ENCODE measurements around the gene SLC19A1.

DNA sequence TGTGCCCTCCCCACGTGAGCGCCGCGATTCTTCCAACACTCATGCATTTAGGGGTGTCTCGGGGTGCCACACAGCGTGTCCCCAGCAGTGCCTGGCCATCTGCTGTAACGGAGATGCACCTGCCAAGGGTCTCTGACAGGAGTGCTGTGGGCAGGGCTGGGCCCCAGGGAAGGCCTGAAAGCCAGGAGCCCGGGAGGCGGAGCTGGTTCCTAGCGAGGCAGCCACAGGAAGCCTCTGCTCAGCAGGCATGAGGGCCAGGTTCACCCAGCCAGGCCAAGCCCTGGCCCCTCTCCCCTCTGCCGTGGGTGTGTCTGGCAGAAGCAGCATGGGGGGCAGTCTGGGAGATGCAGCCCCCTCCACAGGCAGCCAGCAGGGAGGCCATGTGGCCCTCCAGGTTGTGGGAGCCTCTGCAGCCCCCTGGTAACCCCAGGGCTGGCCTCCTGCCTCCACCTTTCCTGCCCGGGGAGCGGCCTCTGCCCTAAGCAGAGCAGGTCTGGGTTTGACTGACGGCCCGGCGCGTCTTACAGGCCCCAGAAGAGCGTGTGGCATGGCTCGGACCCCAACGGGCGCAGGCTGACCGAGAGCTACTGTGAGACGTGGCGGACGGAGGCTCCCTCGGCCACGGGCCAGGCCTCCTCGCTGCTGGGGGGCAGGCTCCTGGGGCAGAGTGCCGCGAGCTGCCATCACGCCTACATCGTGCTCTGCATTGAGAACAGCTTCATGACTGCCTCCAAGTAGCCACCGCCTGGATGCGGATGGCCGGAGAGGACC, 30.4 kb downstream of the SLC19A1 start:
- TF ChIP-seq POLR2AphosphoS5 (IDR thresholded peaks at IDR 0.05), result peak in 1 of 3 donors; percentile 57
- TF ChIP-seq, protein P1, sequence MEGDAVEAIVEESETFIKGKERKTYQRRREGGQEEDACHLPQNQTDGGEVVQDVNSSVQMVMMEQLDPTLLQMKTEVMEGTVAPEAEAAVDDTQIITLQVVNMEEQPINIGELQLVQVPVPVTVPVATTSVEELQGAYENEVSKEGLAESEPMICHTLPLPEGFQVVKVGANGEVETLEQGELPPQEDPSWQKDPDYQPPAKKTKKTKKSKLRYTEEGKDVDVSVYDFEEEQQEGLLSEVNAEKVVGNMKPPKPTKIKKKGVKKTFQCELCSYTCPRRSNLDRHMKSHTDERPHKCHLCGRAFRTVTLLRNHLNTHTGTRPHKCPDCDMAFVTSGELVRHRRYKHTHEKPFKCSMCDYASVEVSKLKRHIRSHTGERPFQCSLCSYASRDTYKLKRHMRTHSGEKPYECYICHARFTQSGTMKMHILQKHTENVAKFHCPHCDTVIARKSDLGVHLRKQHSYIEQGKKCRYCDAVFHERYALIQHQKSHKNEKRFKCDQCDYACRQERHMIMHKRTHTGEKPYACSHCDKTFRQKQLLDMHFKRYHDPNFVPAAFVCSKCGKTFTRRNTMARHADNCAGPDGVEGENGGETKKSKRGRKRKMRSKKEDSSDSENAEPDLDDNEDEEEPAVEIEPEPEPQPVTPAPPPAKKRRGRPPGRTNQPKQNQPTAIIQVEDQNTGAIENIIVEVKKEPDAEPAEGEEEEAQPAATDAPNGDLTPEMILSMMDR (IDR thresholded peaks at IDR 0.05 in 8 of 11, conservative IDR thresholded peaks at IDR 0.05 in 3 of 11), result no peak
